GM19452 (cell line): ENCODE data around the gene POLR2M.

Source experiments
- ATAC-seq: cut with Tn5 transposase; IDR thresholded peaks from one replicate; pipeline ENCODE4 v1.9.1; 2021; ENCODE audit not compliant: unreplicated experiment

Gene POLR2M

DNA sequence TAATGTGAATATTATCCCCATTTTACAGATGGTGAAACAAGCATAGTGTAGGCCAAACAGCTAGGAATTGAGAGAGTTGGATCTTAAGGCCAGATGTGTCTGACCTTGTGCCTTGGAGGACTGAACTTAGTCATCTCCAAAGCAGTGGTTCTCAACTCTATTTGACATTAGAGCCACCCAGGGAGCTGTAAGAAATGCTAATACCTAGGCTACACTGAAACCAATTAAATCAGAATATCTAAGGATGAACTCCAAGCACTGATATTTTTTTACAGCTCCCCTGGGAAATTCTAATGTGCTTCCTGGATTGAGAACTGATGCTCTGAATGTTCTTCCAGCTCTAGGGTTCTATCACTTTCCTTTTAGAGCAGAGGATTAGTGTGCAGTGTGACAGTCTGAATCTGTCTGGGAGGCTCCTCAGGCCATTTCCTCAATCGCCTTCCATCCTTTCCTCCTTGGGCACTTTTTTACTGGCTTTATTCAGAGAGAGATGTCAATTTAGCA is 32.3 kb downstream of the POLR2M start:
- ATAC-seq = no peak

DNA sequence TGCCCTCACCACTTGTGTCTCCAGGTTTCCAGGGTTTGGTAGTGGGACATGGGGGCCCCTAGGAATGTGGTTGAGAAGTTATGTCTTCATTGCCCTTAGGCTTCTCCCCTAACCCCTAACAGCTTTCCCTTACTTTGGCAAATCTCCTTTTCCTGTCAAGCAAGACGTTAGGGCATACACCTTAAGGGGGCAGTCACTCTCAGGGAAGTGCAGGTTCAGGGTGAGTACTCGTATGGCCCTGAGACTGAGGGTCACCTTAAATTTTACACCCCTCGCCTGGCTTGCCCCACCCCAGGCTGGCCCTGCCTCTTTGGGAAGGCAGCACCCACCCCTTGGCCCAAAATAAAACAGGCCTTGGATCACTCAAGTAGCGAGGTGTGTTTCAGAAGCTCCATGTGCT is 33.5 kb downstream of the POLR2M start:
- no peak for ATAC-seq

DNA sequence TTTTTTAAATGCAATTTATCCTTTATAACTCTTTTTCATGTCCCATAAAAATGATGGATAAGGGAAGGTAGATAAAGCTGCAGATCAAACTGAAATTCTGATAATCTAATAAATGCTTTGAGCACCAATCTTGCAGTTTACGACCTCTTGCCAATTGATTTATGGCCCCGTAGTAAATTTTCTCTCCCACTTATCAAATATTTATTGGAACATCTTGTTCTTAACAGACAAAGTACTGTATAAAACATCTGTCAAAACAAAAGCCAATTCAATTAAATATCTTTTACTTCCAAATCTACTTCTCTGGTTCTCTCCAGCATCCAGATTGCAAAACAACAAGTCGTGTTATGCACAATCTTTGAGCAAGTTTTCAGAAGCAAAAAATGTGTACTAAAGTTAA is 34.6 kb downstream of the POLR2M start:
- no peak for ATAC-seq

DNA sequence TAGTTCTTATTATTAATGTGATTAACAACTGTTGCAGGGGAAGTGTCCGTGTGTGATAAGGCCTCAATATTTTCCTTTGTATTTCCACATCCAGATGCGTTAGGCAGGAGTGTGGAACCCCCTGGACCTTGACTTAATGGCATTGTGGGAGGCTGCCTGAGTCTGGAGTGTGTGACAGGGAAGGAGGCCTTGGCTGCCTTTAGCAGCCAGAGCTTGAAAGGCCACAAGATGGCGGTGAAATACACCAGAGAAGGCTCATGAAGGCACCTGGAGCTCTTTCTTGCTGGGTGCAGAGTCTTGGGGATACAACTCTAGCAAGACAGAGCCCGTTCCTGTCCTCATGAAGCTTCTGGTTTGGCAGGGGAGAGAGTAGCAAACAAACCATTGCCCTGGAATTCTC is 36.9 kb downstream of the POLR2M start:
- ATAC-seq = no peak

DNA sequence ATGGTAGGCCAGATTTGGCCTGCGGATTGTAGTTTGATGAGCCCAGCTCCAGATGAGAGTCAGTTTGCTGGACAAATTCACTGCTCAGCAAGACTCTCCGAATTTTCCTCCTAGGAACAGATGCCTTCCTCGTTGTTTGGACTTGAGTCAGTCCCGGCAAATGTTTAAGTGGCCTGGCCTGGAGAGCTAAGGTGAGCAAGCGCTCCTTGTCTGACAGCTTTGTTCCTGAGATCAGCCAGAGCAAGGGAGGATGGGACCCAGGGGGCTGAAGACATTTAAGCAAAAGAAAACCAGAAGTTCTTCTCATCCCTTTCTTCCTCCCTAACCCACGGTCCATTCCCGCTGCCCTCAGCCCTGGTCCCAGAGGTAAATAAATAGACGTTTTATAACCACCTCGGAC is 40.3 kb downstream of the POLR2M start:
- no peak for ATAC-seq

DNA sequence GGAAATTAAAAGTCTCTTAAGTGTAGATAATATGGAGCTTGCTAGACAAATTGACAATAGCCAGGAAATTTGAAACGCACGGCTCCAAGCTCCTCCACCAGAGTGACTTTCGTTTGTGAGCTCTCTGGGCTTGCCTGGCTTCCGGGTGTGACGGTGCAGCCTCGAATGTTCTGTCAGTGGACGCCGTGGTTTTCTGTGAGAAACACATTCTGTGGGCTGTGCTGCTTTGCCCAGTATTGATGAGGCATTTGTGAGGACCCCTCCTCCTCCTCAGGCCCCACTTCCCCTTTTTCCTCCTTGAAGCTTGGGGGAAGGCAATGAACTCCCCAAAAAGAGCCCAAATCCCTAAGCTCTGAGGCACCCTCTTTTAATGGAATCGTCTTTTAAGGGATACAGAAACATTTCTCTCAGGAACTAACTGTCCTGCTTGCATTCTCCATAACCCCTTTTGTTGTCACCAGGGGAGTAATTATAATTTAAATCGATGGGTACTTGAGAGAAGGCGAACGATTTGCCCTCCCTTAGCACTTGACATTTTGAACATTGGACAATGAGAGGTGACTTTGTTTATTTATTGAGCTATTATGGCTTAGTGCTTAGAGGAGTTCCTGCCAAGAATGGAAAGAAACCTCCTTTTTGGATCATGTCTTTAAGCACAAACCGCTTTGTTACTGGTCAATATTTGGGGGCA is 40.8 kb downstream of the POLR2M start:
- ATAC-seq = no peak

DNA sequence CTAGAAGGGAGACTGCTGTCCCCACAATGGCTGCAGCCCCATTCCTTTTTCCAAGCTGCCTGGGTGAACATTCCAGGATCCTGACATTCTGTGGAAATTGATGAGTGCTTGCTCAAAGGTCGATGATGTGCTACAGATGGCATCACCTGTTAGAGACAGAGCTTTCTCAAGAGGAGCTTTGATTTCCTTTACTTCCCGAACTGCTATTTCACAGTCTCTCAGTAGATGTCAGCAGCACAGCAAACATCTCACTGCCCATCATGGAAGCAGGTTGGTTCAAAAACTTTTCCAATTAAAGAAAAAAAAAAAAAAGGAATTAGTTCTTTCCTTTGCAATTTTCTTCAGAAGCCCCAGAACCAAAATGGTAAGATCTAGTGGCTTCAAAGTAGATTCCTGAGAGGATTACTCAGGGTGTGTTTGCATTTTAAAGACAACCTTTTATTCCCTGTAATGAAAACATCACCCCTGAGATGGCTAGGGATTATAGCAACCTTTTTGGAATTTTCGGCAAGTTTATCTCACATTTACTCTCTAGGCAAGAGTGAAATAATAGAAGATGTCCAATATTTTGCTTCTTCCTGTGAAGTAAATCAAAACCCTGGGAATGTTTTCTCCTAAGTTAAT is 44.8 kb downstream of the POLR2M start:
- no peak for ATAC-seq

DNA sequence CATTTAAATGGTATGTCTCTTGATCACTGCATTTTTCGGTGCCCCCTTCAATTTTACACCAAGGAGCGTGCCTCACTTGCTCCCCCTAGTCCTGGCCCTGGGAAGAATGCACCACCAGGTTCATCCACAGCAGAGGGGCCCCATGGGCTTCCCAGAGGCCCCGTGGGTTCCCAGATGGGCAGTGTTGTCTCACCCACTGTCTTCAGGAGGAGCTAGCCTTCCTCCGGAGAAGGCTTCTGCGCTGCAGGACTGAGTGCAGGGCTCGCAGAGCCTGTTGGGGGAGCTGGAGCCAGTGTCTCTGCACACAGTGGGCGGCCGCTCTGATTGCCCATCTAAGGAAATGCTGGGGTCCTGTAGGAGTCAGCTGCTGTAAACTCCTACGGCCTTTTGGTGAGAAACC is 45.9 kb downstream of the POLR2M start:
- no peak for ATAC-seq

DNA sequence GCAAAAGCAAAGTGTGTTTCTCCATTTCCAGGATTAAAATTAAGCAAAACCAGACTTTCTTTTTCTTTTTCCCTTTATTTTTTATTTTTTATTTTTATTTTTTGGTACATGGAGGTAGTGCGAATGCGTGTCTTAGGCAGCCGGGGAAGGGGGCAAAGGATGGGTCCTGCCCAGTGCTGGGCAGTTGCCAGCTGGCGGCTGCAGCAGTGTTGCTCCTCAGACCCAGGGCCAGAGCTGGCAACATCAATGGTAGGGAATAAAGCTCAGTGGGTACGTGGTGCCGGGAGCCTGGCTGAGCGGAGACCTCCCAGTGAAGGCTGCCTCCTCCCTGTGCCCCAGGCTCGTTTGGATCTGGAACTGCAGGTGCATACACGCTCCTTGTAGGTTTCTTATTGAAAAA is 46.3 kb downstream of the POLR2M start:
- ATAC-seq = no peak

DNA sequence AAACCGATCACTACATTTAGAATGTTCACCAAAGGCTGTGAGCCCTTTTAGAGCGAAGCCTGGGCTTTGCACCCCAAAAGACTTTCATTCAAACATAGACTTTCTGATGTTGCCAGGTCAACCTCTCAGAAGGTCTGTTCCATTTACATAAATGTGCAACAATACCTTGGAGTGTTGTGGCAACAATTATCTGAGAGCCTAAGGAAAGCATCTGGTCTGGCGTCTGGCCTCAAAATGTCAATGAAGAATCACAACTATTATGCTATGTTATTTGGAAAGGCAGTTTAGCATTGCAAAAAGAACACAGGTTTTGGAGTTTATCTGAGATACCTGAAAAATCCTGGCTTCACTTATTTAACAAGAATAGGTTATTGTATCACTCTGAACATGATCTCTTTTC is 50.0 kb downstream of the POLR2M start:
- ATAC-seq = no peak

DNA sequence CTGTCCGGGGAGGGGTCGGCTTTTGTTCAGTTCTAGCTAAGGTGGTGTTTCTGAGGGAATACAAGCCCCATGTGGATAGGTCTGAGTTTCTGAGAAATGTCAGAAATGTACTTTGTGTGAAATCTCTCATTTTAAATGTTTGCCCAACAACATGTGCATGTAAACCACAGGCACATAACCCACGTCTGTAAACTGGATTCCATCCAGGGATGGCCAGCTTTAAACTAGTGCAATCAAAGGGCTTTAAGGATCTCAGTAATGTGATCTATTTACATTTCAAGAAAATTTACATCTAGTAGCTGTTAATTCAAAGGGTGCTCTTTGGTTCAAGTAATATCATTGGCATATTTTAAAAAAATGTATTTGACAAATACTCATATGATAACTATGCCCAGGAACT is 52.0 kb downstream of the POLR2M start:
- no peak for ATAC-seq

DNA sequence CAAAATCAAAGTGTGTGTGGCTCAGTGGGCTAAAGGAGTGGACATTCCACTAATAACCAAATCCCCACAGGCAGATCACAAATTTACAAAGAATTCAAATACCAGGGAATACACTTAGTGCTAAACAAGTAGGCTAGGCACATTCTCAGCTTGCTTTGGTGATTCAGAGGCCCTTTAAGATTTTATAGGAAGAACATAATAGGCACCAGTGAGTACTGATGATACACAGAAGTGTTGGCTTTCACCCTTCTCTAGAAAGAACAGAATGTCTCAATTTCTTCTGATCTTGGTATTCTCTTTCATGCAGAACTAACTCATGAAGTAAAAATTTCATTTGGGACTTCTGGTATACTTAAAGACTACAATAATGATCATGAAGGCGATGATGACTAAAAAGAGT is 55.0 kb downstream of the POLR2M start:
- ATAC-seq = no peak

DNA sequence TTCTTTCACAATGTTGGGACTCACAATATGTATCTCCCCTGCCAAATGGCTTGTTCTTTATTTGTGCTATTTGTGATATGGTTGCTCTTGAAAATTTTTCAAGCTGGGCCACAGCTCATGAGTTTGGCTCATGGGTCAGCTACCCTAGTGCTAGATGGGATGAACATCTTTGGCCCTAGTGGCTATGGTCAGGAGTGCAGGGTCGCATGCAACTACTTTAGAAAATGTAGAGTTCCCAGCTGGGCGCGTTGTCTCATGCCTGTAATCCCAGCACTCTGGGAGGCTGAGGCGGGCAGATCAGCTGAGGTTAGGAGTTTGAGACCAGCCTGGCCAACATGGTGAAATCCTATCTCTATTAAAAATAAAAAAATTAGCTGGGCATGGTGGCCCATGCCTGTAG is 55.8 kb downstream of the POLR2M start:
- ATAC-seq = no peak

DNA sequence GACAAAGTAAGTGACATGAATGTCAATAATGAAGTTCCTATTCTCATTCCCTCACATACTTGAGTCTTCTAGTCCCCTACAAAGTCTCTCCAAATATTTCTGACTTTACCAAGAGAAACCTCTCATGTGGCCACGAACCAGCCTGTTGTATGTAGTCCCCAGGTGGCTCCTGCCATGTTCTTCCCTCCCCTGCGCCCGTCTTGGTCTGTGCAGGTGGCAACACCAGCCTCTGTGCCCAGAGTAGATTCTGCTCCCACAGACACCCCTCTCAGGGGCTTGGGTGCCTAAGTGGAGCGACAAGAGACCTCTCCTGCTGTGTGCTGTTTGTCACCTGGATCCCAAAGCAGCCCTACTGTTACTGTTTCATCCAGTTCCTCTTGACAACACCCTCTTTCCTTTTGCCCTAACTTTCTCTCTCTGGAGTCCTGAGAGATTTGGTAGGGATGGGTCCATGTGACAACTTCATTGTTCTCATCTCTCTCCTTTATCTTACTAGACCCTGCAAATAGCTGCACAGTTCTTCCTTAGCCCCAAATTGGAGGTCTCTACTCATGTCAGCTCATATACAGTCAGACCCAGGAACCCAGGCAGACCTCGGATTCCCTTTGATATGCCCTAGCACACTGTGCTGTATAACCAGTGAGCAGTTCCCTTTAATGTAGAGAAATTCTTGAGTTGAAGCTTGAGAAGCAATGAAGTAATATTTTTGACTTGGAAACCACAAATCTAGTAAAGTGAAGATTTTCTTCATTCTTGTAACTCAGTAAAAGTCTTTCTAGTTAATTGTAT is 56.9 kb downstream of the POLR2M start:
- no peak for ATAC-seq
